ENCODE data around the gene UNC13D.
"Not testable (repeated sequence)": the region's sequence is repeated elsewhere in the genome, so short reads cannot be mapped to it uniquely, and the experiment has no call there.

UNC13D gene

DNA sequence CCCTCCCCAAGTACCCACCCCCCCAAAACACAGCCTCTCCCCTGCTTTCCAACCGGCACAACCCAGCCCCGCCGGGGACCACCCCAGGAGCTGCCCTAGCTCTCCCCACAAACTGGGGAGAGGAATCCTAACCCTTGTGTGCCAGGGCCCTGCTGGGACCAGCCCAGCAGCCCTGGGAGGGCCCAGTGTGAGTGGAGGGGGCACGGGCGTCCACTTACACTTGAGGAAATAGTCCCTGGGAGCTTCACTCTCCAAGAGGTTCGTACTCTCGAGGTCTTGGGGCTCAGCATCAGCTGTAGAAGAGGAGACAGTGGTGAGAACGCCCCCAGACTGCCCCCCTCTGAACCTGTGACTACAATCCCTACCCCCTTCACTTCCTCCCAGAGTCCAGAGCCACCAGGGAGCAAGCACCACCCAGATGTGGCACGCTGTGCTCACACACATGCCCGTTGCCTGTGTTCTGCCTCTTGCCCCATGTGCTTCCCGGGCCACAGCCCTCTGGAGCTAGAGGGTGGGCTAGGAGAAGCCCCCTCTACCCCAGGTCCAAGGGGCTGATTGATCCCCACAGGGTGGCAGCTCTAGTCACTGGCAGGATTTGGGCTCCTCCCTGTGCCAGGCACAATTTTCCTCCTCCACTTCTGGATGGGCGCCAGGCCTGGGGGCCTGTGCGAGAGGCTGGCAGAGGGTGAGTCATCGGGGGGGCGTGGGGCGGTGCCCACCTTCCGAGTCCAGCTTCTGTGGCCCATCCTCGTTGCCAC lies 31.2 kb upstream of the UNC13D start:
- DNase-seq (ENCODE audit: low read depth in 2 of 2, low spot score in 1 of 2), result no peak

DNA sequence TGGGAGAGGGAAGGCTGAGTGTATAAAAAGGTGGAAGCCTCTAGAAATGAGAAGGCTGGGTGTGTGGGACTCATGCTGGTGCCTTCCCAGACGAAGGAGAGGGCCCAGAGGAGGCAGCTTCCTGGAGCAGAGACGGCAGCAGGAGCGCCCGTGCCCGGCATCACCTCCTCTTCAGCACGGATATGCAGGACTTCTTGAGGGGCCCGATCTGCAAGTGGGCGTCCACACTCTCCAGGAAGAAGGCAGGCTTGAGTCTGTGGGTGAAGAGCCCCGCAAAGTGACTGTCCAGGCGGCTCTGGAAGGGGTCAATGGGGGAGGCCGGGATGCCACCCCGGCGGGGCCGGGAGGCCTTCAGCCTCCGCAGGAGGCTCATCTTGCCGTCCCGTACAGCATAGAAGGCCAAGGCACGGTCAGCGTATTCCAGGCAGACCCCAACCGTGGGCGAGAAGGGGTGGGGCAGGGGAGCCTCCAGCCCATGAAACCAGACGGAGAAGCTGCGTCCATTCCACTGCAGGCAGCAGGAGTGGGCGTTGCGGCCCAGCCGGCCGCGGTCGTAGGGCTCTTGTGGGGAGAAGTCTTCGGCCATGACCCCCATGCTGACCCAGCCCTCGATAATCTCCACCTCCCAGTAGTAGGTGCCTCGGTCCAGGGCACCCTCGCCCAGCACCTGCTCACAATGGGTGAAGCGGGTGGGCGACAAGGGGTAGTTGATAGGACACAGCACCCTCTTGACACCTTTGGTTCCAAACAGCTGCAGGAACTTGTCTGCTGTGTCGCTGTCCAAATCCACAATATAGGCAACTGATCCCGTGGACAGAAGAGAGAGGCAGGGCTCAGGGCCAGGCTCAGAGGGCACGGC lies 30.3 kb upstream of the UNC13D start:
- no peak for DNase-seq (ENCODE audit: low read depth in 2 of 2, low spot score in 1 of 2)

DNA sequence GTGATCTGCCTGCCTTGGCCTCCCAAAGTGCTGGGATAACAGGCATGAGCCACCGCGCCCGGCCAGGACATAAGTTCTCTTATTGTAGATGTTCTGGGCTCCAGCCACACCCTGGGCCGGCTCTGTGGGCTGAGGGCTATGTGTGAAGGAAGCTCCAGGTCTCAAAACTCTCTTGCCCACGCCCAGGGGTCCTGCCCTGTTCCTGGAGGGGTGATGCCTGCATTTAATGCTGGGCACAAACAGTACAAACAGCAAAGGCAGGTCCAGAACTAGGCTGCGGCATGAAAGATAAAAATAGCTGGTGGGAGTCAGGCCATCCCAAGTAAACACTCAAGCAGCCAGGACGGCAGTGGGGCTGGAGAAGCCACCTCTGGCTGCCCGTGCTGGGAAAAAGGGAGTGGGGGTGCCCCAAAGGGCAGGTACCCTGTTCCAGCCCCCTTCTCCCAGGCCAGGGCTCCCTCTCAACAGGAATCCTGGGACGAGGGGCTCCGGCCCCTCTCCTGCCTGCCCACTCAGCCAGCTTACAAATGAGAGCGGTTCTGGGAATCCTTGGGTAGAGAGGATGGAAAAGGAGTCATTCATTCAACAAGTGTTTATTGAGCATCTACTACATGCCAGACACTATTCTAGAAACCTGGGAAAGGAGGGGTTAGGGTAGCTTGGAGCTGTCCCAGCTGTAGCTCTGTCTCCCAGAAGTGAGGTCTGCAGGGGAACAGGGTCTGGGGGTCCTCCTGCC lies 29.6 kb upstream of the UNC13D start:
- DNase-seq (ENCODE audit: low read depth in 2 of 2, low spot score in 1 of 2), result no peak

DNA sequence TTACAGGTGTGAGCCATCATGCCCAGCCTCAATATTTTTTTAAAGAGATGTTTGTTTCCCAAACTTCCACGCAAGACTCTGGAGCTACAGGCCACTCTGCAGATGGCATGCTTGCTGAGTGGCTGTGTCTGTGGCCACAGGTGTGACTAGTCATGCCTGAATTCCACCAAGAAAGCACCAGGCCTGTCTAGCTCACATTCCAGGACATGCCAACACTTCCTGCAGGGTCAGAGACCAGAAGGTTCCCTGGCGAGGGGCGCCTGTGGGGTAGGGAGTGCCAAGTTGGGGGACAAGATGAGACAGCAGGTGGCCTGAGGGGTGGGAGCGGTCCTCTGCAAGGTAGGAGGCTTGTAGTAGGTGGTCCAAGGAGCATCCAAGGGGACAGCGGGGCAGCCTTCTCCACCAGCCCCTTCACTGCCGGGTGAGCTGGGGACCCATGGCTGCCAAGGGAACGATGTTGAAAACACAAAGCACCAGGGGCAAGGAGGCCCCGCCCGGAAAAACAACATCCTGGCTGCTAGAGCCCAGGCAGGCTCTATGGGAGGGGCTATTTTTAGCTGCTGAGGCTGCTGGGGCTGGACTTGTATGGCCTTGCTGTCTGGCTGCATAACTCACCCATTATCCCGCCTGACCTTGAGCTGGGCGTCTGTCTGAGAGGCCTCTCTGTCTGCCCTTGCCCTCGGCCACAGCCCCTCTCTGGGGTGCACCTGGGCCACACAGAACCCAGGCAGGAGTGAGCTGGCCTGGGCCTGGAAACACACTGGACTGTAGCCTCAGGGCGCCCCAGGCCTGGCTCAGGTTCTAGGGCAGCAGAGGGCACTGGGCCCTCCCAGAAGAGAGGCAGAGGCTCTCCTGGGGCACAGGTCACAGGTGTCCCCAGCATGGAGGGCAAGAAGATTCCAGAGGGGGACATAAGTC lies 28.5 kb upstream of the UNC13D start:
- peak in 1 of 2 donors; percentile 39 for DNase-seq (ENCODE audit: low read depth in 2 of 2, low spot score in 1 of 2)

DNA sequence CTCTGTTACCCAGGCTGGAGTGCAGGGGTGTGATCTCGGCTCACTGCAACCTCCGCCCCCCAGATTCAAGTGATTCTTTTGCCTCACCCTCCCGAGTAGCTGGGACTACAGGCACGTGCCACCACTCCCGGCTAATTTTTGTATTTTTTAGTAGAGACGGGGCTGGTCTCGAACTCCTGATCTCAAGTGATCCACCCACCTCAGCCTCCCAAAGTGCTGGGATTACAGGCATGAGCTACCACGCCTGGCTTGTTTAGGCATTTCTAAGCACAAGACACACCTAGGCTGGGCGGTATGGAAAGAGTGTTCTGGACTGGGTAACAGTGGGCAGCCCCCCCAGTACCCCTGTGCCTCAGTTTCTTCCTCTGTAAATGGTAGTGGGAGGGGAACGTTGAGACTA lies 26.0 kb upstream of the UNC13D start:
- DNase-seq (ENCODE audit: low read depth in 2 of 2, low spot score in 1 of 2), result not testable (repeated sequence)

DNA sequence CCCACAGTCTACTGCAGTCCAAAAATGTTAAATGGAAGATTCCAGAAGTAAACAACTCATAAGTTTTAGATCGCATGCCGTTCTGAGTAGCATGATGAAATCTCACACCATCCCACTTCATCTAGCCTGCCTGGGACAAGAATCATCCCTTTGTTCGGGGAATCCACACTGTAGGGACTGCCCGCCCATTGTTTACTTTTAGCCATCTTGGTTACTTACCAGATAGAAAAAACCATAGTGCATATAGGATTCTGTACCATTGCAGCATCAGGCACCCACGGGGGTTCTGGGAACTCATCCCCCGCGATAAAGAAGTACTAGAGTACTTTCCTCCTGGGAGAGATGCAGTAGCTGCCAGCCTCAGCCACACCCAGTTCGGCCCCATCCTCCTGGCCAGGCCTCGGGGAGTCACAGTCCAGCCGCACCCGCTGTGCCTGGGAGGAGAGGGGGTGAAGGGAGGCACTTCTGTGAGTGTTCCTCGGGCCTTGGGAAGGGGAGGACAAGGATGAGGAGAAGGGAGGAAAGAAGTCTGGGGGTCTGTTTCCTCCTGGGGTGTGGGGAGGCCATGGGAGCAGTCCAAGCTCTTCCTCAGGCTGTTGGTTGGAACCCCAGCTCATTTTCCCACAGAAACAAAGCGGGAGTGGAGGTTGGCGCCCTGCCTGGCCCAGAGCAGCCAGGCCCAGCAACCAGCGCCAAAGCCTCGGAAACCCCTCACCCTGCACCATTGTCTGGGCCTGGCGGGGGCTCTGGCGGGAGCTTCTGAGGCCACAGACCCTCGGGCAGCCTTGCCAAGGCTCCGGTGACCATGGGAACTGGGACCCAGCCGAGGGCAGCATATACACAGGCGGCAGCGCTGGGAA lies 25.3 kb upstream of the UNC13D start:
- no peak for DNase-seq (ENCODE audit: low read depth in 2 of 2, low spot score in 1 of 2)

DNA sequence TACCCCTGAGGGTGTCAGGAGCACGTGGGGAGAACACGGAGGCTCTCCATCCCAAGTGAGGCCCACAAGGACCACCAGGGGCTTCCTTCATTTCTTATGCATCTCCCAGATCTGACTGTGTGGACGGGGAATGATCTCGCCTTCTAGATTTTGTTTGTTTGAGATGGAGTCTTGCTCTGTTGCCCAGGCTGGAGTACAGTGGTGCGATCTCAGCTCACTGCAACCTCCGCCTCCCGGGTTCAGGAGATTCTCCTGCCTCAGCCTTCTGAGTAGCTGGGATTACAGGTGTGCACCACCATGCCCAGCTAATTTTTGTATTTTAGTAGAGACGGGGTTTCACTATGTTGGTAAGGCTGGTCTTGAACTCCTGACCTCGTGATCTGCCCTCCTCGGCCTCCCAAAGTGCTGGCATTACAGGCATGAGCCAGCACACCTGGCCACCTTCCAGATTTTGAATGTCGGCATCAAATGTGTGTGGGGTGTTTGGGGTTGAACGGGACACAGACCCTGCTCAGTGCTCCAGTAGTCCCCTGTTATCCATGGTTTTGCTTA lies 24.6 kb upstream of the UNC13D start:
- not testable (repeated sequence) for DNase-seq (ENCODE audit: low read depth in 2 of 2, low spot score in 1 of 2)

DNA sequence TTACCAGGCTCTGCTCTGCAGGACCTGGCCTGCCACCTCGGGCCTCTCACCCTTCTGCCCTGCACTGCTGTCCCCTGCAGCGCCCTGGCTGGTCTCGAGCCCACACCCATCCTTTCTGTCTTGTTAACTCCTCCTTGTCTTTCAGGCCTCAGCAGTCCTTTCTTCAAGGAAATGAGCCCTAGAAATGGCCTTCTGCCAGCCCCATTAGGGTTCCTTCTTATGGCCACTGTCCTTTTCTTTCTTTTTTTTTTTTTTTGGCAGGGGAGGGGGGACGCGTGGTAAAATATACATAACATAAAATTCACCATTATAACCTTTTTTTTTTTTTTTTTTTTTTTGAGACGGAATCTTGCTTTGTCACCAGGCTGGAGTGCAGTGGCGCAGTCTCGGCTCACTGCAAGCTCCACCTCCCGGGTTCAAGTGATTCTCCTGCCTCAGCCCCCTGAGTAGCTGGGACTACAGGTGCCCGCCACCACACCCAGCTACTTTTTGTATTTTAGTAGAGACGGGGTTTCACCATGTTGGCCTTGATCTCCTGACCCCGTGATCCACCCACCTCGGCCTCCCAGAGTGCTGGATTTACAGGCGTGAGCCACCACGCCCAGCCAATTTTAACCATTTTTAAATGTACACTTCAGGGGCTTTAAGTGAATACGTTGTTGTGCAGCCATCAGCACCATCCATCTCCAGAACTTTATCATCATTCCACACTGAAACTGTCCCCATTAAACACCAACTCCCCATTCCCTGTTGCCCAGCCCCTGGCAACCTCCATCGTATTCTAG lies 21.4 kb upstream of the UNC13D start:
- DNase-seq (ENCODE audit: low read depth in 2 of 2, low spot score in 1 of 2), result not testable (repeated sequence)

DNA sequence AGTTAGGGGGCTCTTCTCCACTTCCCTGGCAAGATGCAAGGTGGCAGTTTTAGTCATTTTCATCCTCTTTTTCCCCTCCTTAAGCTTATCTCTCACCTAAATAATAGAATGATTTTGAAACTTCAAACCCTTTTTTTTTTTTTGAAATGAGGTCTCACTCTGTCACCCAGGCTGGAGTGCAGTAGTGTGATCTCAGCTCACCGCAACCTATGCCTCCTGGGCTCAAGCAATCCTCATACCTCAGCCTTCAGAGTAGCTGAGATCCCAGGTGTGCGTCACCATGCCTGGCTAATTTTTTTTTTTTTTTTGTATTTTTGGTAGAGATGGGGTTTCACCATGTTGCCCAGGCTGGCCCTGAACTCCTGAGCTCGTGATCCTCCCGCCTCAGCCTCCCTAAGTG lies 20.7 kb upstream of the UNC13D start:
- DNase-seq (ENCODE audit: low read depth in 2 of 2, low spot score in 1 of 2), result not testable (repeated sequence)

DNA sequence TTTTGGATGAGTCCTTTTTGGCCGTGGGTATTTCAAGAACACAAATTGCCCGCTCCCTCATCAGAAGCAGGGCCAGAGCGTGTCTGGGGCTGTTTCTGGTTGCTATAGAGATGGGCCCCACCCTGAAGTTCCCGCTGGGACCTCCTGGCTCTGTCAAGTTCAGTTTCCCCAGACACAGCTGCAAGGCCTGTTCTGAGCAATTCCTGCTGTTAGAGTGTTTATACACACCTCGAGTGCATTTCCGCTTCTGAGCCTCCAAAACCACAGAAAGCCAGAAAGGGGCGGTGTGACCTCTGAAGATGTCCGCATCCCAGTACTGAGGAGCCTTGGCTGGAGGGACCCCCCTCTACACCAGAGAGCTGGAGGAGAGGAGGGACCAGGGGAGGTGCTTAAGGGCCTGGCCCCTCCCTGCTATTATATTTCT lies 20.3 kb upstream of the UNC13D start:
- DNase-seq (ENCODE audit: low read depth in 2 of 2, low spot score in 1 of 2), result no peak

DNA sequence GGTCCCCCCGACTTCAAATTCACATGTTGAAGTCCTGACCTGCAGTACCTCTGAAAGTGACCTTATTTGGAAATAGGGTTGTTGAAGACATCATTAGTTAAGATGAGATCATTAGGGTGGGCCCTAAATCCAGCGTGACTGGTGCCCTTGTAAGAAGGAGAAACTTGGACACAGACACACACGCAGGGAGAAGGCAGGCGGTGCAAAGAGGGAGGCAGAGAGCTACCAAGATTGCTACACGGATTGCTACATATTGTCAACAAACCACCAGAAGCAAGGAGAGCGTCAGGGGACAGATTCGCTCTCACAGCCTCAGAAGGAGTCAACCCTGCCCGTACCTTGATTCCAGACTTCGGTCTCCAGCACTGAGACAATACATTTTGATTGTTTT lies 17.7 kb upstream of the UNC13D start:
- no peak for DNase-seq (ENCODE audit: low read depth in 2 of 2, low spot score in 1 of 2)

DNA sequence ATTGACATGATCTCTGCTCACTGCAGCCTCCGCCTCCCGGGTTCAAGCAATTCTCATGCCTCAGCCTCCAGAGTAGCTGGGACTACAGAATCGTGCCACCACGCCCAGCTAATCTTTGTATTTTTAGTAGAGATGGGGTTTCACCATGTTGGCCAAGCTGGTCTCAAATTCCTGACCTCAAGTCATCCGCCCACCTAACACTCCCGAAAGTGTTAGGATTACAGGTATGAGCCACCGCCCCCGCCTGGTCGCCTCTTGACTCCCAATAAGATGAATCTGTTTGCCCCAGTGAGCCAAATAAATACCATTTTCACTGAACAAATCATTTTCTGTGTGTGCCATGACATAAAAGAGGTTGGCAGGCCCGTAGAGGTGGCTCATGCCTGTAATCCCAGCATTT lies 15.2 kb upstream of the UNC13D start:
- DNase-seq (ENCODE audit: low read depth in 2 of 2, low spot score in 1 of 2), result not testable (repeated sequence)

DNA sequence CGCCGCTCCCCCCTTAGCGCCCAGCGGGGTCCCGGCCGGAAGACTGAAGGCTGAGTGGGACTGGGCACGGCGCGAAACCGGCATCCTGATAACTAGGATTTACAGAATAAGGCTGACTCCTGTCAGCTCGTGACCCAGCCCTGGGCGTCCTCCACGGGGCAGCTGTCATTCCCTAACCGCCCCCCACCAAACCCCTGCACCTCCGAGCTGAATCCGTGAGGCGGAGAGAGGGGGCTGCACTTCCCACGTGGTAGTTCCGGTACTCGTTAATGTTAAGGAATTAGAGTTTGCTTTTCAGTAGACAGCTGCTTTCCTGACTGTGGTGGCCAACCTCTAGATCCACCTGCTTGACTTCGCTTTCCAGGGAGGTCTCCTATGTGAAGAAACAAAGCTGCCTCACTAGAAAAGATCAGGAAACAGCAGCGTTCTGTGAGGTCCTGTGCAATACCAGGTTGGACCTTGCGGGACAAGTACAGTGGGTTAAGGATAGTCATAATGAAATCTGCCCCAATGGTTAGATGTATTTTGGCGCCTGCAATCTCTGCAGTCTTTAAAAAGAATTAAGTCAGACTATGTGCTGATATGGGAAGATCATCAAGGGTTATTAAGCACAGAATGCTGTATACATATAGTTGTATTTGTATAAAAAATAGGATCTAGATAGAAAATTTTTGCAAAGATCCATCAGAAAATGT lies 12.0 kb upstream of the UNC13D start:
- no peak for DNase-seq (ENCODE audit: low read depth in 2 of 2, low spot score in 1 of 2)

DNA sequence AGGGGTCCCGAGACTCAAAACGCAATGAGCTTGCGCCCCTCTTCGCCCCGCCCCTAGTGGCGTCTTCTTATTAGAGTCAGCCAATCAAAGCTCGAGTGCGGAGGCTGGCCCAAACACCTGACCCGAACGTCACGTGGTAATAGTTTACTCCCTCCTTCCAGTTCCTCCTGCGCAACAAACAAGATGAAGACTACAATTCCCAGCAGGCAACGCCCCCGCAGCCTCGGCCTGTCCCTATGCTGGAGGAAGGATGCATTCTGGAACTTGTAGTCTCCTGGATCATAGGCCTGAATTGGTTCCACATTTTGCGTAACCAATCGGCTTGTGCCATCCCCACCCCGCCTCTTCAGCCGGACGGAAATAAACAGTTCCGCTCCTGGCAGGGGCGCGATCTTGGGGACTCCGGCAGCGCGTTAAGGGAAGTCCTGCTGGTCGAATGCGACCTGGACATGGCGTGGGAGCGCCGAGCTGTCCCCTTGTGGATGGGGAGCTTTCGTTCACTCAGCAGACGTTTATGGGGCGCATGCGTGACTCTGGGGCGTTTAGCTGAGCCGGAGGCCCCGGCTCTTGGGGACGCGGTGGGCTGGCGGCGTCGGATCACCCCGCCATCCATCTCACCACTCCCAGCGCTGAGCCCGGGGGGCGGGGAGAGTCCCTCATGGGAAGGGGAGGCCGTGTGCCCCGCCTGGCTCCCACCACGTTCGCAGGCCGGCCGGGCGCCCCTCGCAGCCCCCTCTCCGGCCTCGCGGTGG lies 11.3 kb upstream of the UNC13D start, which contains the start of gene WBP2:
Gene WBP2, minus strand, starts transcription at position 26 of the 752 bp plus-strand sequence. CDS start 38 bp downstream, outside the sequence.
- peak; percentile 84 to 93 for DNase-seq (ENCODE audit: low read depth in 2 of 2, low spot score in 1 of 2)

DNA sequence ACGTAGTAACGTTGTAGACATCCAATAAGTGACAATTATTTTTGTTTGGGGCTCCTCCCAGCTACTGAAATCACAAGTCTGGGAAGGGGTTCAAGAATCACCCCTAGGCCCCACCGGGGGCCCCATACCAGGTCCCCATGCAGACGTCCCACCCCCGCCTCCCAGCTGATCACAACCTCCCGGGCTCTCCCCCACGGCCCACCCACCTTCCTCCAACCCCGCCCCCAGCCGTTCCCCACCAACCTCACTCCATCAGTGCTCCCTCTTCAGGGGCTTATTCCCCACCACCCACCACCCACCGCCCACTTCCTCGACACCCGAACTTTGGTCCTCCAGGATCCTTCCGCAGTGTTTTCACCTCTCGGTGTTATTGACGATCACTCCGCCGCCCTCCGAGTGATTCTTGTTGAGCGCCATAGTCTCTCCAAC lies 10.7 kb upstream of the UNC13D start:
- DNase-seq (ENCODE audit: low read depth in 2 of 2, low spot score in 1 of 2), result no peak

DNA sequence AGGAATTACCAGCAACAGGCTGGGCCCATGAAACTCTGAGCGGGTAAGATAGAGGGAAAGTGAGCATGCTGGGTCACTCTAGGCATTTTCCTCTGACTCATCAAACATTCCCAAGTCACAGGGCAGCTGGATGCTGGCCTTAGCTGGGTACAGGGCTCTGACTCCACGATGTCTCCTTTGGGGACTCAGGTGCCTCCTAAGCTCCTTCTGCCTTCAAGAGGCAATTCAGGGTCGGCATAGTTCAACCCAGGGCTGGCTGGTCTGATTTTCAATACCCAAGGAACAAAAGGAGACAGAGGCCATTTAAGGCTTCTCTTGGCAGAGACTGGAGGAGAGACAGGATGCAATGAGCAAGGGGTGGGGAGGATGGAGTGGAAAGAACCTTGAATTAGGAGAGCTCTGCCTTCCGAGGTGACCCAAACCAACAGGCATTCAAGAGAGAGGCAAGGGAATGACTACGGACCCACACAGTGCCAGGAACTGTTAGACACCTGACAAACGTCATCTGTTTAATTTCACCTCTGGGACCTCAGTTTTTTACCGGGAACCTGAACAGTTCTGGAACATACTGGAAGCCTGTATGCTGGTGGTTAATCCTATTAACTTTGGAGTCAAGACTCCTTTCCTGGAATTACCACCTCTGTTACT lies 10.0 kb upstream of the UNC13D start:
- DNase-seq (ENCODE audit: low read depth in 2 of 2, low spot score in 1 of 2), result no peak

DNA sequence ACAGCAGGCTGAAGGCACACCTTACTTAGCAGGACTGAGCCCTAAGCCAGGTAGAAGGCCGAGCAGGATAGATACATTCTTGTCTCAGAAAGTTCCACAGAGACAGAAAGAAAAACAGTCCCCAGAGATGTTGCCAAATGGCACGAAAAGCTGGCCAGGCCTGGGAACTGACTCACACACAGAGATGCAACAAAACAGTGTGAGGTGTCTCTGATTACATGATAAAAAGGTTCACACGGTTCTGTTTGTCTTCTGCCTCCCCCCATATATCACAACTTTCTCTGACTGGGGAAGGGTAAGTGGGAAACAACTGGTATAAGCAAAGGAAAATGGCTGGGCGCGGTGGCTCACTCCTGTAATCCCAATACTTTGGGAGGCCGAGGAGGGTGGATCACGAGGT lies 9.2 kb upstream of the UNC13D start:
- DNase-seq (ENCODE audit: low read depth in 2 of 2, low spot score in 1 of 2), result no peak

Measured in stimulated activated CD8-positive, alpha-beta memory T cell treated with anti-CD3 and anti-CD28 coated beads, Interleukin-4, amount 100 ng/mL, for 1 hour (primary cell).